ENCODE results near the gene FAM13A.

- TF ChIP-seq CTCF (IDR thresholded peaks at IDR 0.05) (no peak), EZH2 (IDR thresholded peaks at IDR 0.05) (no peak), EZH2phosphoT487 (IDR thresholded peaks at IDR 0.05) (no peak)
These were observed 351.0 kb downstream of the FAM13A start for GRCh38 chr4:88705805-88706492.

Data from neural progenitor cell (in vitro differentiated cells).